ENCODE results near the gene ACOT2.

GRCh38 chr14:73613046-73613383 lies 44.0 kb downstream of the ACOT2 start:
- TF ChIP-seq CTCF (conservative IDR thresholded peaks at IDR 0.05; ENCODE audit: low read depth, low read length) (no peak), EZH2 (IDR thresholded peaks at IDR 0.05; ENCODE audit: borderline replicate concordance, low read depth, low read length, poor library complexity, severe bottlenecking) (no peak)
